GM19455 (cell line): ENCODE data around the gene DAAM1.

Experiments used
- ATAC-seq: cut with Tn5 transposase; IDR thresholded peaks from one replicate; pipeline ENCODE4 v1.9.1; 2021; ENCODE audit not compliant: unreplicated experiment

DAAM1 gene

GRCh38 chr14:59282378-59282765 is 93.9 kb downstream of the DAAM1 start:
- ATAC-seq = no peak

GRCh38 chr14:59283361-59283760 is 94.9 kb downstream of the DAAM1 start:
- no peak for ATAC-seq

GRCh38 chr14:59284059-59284458 is 95.6 kb downstream of the DAAM1 start:
- ATAC-seq = no peak

- no peak for ATAC-seq
Measured at GRCh38 chr14:59292028-59292427, 103.6 kb downstream of the DAAM1 start.

- no peak for ATAC-seq
Measured at GRCh38 chr14:59292921-59293534, 104.6 kb downstream of the DAAM1 start.

- no peak for ATAC-seq
Measured at GRCh38 chr14:59293935-59294661, 105.6 kb downstream of the DAAM1 start.

- no peak for ATAC-seq
Measured at GRCh38 chr14:59294662-59294992, 106.2 kb downstream of the DAAM1 start.

GRCh38 chr14:59295951-59296350 is 107.5 kb downstream of the DAAM1 start:
- ATAC-seq = no peak

GRCh38 chr14:59296508-59296907 is 108.0 kb downstream of the DAAM1 start:
- ATAC-seq = no peak

- ATAC-seq = no peak
Measured at GRCh38 chr14:59297071-59297776, 108.8 kb downstream of the DAAM1 start.

- no peak for ATAC-seq
Measured at GRCh38 chr14:59299731-59300130, 111.3 kb downstream of the DAAM1 start.

GRCh38 chr14:59301354-59301753 is 112.9 kb downstream of the DAAM1 start:
- ATAC-seq = peak; percentile 85

- no peak for ATAC-seq
Measured at GRCh38 chr14:59302313-59302712, 113.8 kb downstream of the DAAM1 start.

GRCh38 chr14:59303216-59303615 is 114.7 kb downstream of the DAAM1 start:
- no peak for ATAC-seq

- ATAC-seq = no peak
Measured at GRCh38 chr14:59305231-59305630, 116.8 kb downstream of the DAAM1 start.

- ATAC-seq = no peak
Measured at GRCh38 chr14:59305836-59306555, 117.5 kb downstream of the DAAM1 start.

GRCh38 chr14:59306775-59307174 is 118.3 kb downstream of the DAAM1 start:
- no peak for ATAC-seq

- no peak for ATAC-seq
Measured at GRCh38 chr14:59308086-59308485, 119.6 kb downstream of the DAAM1 start.

GRCh38 chr14:59308673-59309072 is 120.2 kb downstream of the DAAM1 start:
- ATAC-seq = no peak

- ATAC-seq = no peak
Measured at GRCh38 chr14:59309291-59309900, 120.9 kb downstream of the DAAM1 start.

GRCh38 chr14:59310633-59311032 is 122.2 kb downstream of the DAAM1 start:
- ATAC-seq = no peak
